Neural crest cell (in vitro differentiated cells): ENCODE measurements around the gene HTR2C. TPM values are rescaled to one million over a fixed set of nuclear protein-coding genes. Genes with fewer than 3 reads are reported as not detected.
A peak's percentile ranks its signal among the peaks of the same experiment; 100 is the strongest.
"Not testable (repeated sequence)": the region's sequence is repeated elsewhere in the genome, so short reads cannot be mapped to it uniquely, and the experiment has no call there.

Source experiments
- DNase-seq: peaks from one replicate; pipeline ENCODE4 v3.0.0; 2021; ENCODE audit warnings: low read depth, mixed read lengths, low spot score
- H3K27ac Mint-ChIP-seq: one replicate; pipeline ENCODE4 v1.8.0; 2021; ENCODE audit warnings: mild to moderate bottlenecking, mixed read lengths; ENCODE audit not compliant: unreplicated experiment
- H3K27me3 Mint-ChIP-seq: 2 replicates; pipeline ENCODE4 v1.8.0; 2021; ENCODE audit warnings: low read depth, mild to moderate bottlenecking, mixed read lengths
- H3K36me3 Mint-ChIP-seq: 2 replicates; pipeline ENCODE4 v1.8.0; 2021; ENCODE audit warnings: low read depth, mild to moderate bottlenecking, mixed read lengths
- H3K4me1 Mint-ChIP-seq: 2 replicates; pipeline ENCODE4 v1.8.0; 2021; ENCODE audit warnings: mixed read lengths
- H3K4me3 Mint-ChIP-seq: one replicate; pipeline ENCODE4 v1.8.0; 2021; ENCODE audit warnings: mild to moderate bottlenecking, mixed read lengths
- H3K9me3 Mint-ChIP-seq: 2 replicates; pipeline ENCODE4 v1.8.0; 2021; ENCODE audit warnings: mixed read lengths
- CTCF ChIP-seq: fragments of 200-600 bp; sonication (generic); conservative IDR thresholded peaks from 2 replicates; pipeline ENCODE4 v1.5.0; 2021; ENCODE audit warnings: antibody characterized with exemption, mild to moderate bottlenecking
- total RNA-seq: library from RNA; stranded (reverse); gene quantifications from 2 replicates; pipeline ENCODE4 v1.2.1, GENCODE V29; 2021

HTR2C gene
- total RNA-seq, 1 donor from 2014 or later = 0.07 TPM

- H3K27me3 Mint-ChIP-seq = peaks cover 98% of the 10 kb centered on the region
- H3K36me3 Mint-ChIP-seq = peaks cover 2% of the 10 kb centered on the region
- TF ChIP-seq CTCF = peak; percentile 37
- peak; percentile 45 for DNase-seq
- peak overlapping the region; percentile 79 for H3K4me3 Mint-ChIP-seq
- peaks cover 27% of the 10 kb centered on the region for H3K4me1 Mint-ChIP-seq
- no peak overlapping the region for H3K27ac Mint-ChIP-seq
- no peaks in the 10 kb centered on the region for H3K9me3 Mint-ChIP-seq
Measured at GRCh38 chrX:114584375-114584943, 573 bp downstream of the HTR2C start.

- Mint-ChIP-seq H3K36me3 (peaks cover 2% of the 10 kb centered on the region), H3K27ac (no peak overlapping the region), H3K4me3 (peak overlapping the region; percentile 79), H3K9me3 (no peaks in the 10 kb centered on the region), H3K27me3 (peaks cover 97% of the 10 kb centered on the region), H3K4me1 (peaks cover 27% of the 10 kb centered on the region)
- TF ChIP-seq CTCF = no peak
- no peak for DNase-seq
Measured at GRCh38 chrX:114584983-114585842, 1.3 kb downstream of the HTR2C start.

GRCh38 chrX:114591121-114591520, 7.2 kb downstream of the HTR2C start:
- Mint-ChIP-seq H3K36me3 (no peaks in the 10 kb centered on the region), H3K4me3 (no peak overlapping the region), H3K27me3 (peaks cover 59% of the 10 kb centered on the region), H3K9me3 (no peaks in the 10 kb centered on the region), H3K27ac (no peak overlapping the region), H3K4me1 (no peaks in the 10 kb centered on the region)
- no peak for DNase-seq
- TF ChIP-seq CTCF = no peak

- DNase-seq = no peak
- Mint-ChIP-seq H3K9me3 (no peaks in the 10 kb centered on the region), H3K4me1 (no peaks in the 10 kb centered on the region)
Measured at GRCh38 chrX:114599305-114599704, 15.4 kb downstream of the HTR2C start.

GRCh38 chrX:114599911-114600310, 16.0 kb downstream of the HTR2C start:
- Mint-ChIP-seq H3K4me3 (no peak overlapping the region), H3K4me1 (no peaks in the 10 kb centered on the region), H3K9me3 (no peaks in the 10 kb centered on the region), H3K27me3 (peaks cover 24% of the 10 kb centered on the region), H3K36me3 (no peaks in the 10 kb centered on the region), H3K27ac (no peak overlapping the region)
- no peak for DNase-seq
- no peak for TF ChIP-seq CTCF

More at GRCh38 chrX:114599305-114599704, 15.4 kb downstream of the HTR2C start:
- Mint-ChIP-seq H3K36me3 (no peaks in the 10 kb centered on the region), H3K27me3 (peaks cover 22% of the 10 kb centered on the region), H3K27ac (no peak overlapping the region), H3K4me3 (no peak overlapping the region)
- no peak for TF ChIP-seq CTCF

- peaks cover 34% of the 10 kb centered on the region for H3K27me3 Mint-ChIP-seq
- H3K4me1 Mint-ChIP-seq, H3K4me3 Mint-ChIP-seq, H3K9me3 Mint-ChIP-seq, H3K27ac Mint-ChIP-seq, H3K36me3 Mint-ChIP-seq, DNase-seq: not testable (repeated sequence)
Measured at GRCh38 chrX:114606619-114607018, 22.7 kb downstream of the HTR2C start.
